ENCODE results near the gene IARS2.

GRCh38 chr1:220076861-220077762 lies 16.8 kb upstream of the IARS2 start:
- TF ChIP-seq POLR2A (IDR thresholded peaks at IDR 0.05): no peak
- TF ChIP-seq, protein P1, sequence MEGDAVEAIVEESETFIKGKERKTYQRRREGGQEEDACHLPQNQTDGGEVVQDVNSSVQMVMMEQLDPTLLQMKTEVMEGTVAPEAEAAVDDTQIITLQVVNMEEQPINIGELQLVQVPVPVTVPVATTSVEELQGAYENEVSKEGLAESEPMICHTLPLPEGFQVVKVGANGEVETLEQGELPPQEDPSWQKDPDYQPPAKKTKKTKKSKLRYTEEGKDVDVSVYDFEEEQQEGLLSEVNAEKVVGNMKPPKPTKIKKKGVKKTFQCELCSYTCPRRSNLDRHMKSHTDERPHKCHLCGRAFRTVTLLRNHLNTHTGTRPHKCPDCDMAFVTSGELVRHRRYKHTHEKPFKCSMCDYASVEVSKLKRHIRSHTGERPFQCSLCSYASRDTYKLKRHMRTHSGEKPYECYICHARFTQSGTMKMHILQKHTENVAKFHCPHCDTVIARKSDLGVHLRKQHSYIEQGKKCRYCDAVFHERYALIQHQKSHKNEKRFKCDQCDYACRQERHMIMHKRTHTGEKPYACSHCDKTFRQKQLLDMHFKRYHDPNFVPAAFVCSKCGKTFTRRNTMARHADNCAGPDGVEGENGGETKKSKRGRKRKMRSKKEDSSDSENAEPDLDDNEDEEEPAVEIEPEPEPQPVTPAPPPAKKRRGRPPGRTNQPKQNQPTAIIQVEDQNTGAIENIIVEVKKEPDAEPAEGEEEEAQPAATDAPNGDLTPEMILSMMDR (IDR thresholded peaks at IDR 0.05): no peak
- no peak for TF ChIP-seq POLR2AphosphoS5 (IDR thresholded peaks at IDR 0.05; ENCODE audit: insufficient read depth in 1 of 2, low read depth in 1 of 2)

Data from vagina (tissue), 2 donors.